ENCODE data around the gene ENO3.

ENO3 gene

GRCh38 chr17:4973256-4974114 lies 22.6 kb downstream of the ENO3 start:
- no peak for DNase-seq (ENCODE audit: low read depth in 2 of 2)

GRCh38 chr17:4974115-4974670 lies 23.3 kb downstream of the ENO3 start:
- no peak for DNase-seq (ENCODE audit: low read depth in 2 of 2)

DNA sequence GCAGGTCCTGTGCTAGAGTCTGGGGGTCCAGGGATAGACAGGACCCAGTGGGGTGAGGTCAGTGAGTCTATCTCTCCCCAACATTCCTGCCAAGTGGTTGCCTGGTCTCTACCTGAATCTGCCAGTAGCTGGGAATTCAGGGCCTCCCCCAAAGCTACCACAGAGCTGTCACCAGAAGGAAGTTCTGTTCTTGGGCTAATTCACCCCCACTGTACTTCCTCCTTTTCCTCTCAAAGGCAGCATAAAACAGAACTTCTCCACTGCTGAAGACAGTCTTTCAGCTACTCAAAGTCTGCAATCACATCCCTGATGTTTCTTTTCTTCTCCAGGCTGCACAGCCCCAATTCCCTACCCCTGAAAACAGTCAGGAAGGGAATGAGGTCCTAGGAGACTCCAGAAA lies 27.8 kb downstream of the ENO3 start:
- DNase-seq (ENCODE audit: low read depth in 2 of 2) = no peak

- peak in 1 of 2 donors; percentile 53 for DNase-seq (ENCODE audit: low read depth in 2 of 2)
Observed at GRCh38 chr17:4980644-4981216, 29.8 kb downstream of the ENO3 start.

DNA sequence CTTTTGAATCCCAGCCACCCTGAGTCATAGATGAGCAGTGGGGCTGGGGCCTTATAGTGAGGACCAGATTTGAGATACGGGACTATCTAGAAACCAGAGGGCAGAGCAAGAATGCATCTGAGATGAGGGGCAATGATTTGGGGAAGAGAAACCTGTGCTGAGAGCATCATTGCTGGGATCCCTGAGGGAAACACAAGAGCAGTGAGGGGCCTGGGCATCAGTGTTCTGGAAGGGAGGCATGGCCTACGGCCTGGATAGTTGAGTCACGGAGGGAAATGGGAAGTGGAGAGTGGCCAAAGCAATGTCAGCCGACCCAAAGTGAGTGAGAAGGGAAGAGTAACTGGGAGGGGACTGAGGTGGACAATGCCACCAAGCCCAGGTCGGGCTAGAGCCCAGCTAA lies 31.4 kb downstream of the ENO3 start:
- no peak for DNase-seq (ENCODE audit: low read depth in 2 of 2)

DNA sequence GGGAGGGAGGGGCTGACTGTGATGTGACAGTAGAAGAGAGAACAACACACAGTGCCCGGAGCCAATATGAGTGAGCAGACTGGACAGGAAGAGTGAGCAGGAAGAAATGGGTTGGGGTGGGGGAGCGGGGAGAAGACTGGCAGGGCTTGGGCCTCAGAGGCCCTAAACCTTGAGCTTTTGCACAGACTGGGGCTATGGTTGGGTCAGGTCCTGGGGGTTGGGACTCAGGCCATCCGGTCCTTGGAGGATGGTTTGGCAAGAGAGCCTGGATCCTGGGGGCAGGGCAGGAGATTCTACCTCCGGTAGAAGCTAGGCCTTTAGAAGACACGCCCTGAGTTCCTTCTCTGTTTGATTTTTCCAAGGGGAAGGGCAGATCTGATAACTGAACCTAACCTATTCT lies 35.5 kb downstream of the ENO3 start:
- DNase-seq (ENCODE audit: low read depth in 2 of 2) = no peak

DNA sequence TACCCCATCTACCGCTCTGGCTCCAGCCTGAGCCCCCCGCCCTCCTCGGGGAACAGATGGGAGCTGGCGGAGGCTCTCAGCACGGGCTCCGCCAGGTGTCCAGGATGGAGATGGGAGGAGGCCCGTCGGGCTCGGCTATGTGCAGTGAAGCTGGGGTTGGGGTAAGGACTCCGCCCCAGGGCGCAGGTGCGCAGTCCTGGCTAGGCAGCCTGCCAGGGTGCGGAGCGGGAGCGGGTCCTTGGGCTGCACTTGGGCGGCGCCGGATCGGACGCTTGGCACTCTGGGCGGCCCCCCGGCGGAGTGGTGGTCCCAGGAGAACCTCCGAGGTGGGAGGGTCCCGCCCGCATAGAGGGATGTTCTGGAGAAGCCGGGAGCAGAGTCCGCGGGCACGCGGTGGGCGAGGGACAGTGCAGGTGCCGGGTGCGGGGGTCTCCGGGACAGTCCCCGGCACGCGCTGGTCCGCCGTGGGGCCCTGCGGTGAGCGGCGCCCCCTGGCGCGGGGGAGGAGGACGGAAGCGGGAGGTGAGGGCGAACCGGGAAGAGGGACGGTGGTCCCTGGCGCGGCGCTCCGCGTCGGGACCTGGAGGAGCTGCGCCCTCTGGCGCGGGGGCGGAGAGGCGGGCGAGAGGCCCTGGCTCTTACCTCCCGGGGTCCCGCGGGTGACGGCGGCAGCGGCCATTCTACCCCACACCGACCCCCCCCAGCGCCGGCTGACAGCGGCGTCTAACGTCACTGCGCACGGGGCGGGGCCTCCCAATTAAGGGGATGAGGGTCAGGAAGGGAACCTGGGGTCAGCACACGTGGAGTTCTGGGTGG lies 36.2 kb downstream of the ENO3 start, which contains the start of gene CAMTA2:
Gene CAMTA2 (minus strand): TSS at position 725 of the 816 bp plus-strand sequence. CDS start 1,453 bp downstream, outside the sequence.
- DNase-seq (ENCODE audit: low read depth in 2 of 2) = peak; percentile 76 to 92

DNA sequence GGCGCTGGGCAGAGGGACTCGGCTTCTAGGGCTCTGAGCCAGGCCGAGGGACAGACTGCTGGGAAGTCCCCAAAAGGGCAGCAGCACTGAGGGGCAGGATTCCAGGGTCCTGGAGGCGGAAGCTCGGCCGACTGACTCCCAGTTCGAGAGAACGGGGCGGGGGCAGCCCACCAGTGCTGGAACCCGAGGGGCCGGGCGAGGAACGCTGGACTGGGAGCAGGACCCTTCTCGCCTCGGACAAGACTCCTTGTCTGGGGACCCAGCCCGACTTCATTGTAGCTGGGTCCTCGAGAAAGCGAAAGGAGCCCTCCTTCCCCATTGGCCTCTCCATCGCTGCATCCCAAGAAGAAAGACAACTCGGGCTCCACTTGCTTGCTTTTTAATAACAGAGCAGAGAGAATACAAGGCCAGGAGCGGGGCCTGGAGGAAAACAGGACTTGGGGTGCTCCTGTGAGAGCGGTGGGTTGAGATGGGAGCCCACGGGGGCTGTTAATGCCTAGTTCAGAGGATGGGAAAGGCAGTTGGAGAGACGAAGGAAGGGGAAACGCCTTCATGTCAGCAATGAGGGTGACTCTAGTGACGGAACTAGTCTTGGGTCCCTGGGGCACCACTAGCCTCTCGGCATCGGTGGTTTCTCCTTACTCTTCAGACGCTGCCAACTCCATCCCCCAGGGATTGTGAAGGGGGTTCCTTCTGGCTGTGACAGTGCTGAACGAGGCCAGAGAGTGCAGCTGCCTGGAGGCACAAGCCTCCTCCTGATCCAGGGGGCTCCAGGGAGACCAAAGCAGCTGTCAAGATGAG lies 37.0 kb downstream of the ENO3 start:
- DNase-seq (ENCODE audit: low read depth in 2 of 2) = no peak

GRCh38 chr17:4994081-4994595 lies 43.2 kb downstream of the ENO3 start:
- no peak for DNase-seq (ENCODE audit: low read depth in 2 of 2)

- DNase-seq (ENCODE audit: low read depth in 2 of 2) = peak; percentile 86
Observed at GRCh38 chr17:4997302-4998026, 46.5 kb downstream of the ENO3 start, which contains the start of the genes INCA1 and KIF1C. INCA1 (minus strand) TSS chr17:4997522; CDS start chr17:4994437, 3,085 bp downstream. KIF1C (plus strand) TSS chr17:4997950; CDS start chr17:5000247, 2,297 bp downstream.

- DNase-seq (ENCODE audit: low read depth in 2 of 2) = peak in 1 of 2 donors; percentile 33
Observed at GRCh38 chr17:4998027-4998731, 47.3 kb downstream of the ENO3 start.

DNA sequence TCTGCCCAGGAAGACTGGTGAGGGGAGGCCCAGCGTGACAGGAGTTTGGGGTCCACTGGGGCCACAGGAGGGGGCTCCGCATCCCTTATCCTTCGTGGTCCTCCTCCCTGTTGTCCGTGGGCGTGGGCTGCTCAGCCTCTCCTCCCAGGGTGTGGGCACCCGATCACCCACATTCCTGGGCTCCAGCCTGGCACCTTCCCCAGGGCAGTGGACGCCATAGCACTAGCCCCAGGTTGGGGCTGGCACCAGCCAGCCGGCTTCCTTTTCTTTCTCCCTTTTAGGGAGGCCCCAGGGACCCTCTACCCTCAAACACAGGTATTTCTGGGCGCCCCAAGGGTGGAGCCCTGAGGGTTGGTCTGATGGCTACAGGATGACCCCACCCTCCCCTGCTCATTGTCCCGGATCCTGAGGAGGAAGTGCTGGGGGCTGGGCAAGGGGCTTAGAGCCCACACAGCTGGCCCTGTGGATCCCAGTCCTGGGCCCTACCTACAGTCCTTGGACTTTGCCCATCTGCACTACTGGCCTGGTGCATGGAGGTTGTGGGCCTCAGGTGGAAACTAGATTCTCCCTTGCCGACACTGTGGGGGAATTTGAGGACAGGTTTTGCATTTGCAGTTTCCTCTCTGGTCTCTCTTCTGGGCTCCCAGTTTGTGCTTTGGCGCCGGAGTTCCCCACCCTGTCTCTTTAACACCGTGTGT lies 48.0 kb downstream of the ENO3 start:
- DNase-seq (ENCODE audit: low read depth in 2 of 2) = no peak

- no peak for DNase-seq (ENCODE audit: low read depth in 2 of 2)
Observed at GRCh38 chr17:4999430-5000093, 48.6 kb downstream of the ENO3 start.

DNA sequence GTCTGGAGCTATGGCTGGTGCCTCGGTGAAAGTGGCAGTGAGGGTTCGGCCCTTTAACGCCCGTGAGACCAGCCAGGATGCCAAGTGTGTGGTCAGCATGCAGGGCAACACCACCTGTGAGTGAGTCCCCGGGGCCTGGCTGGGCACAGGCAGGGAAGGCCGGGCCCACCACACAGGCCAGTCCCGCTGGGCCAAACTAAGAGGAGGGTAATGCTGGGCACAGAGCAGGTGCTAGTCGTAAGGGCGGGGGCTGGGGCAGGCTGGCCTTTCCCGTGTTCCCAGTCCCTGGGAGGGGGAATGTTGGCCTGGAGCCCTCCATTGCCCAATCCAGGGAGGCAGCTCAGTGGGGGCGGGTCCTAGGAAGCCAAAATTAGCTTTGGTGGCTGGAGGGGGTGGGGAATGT lies 49.3 kb downstream of the ENO3 start:
- no peak for DNase-seq (ENCODE audit: low read depth in 2 of 2)

GRCh38 chr17:5002121-5002788 lies 51.3 kb downstream of the ENO3 start:
- no peak for DNase-seq (ENCODE audit: low read depth in 2 of 2)

GRCh38 chr17:5003214-5003867 lies 52.4 kb downstream of the ENO3 start:
- no peak for DNase-seq (ENCODE audit: low read depth in 2 of 2)

Data from stimulated activated CD4-positive, alpha-beta T cell treated with anti-CD3 and anti-CD28 coated beads, Interleukin-1b, Interleukin-23, amount 100 ng/mL, for 4 hours (primary cell).